A549 (cell line): Measurements from ENCODE around the gene SHQ1. TPM values are rescaled to one million over a fixed set of nuclear protein-coding genes. Genes with fewer than 3 reads are reported as not detected.

Source experiments
- ATAC-seq, 2 experiments: fragments of 200-7000 bp in 1 of 2; fragments of >200 bp in 1 of 2; cut with Nextera tagmentation in 1 of 2; cut with Tn5 transposase in 1 of 2; 3 replicates each; pipeline versions ENCODE4 v1.8.0 to v1.9.1; 2018 to 2020; ENCODE audit warnings: mild to moderate bottlenecking in 1 of 2, moderate library complexity in 1 of 2
- CTCF ChIA-PET: fragments of 300-600 bp; sonication (Branson Sonifier 250); formaldehyde crosslinking; extraction: SDS; loops from one replicate; lab custom pipeline; 2021; ENCODE audit warnings: antibody characterized with exemption, inconsistent platforms; lab: Yijun Ruan, JAX
- POLR2A ChIA-PET: fragments of 350-600 bp; formaldehyde crosslinking; extraction: SDS; loops from one replicate; lab custom pipeline; 2021; ENCODE audit warnings: antibody characterized with exemption, inconsistent platforms; lab: Yijun Ruan, JAX
- DNase-seq, 2 experiments: peaks; one replicate each; pipeline versions ENCODE4 v3.0.0 to v3.0.0-alpha.2; 2011 to 2016; ENCODE audit warnings: low read depth in 1 of 2, low spot score in 1 of 2
- FAIRE-seq: peaks from 2 replicates; lab custom pipeline; 2011; peaks lifted over from hg19 to GRCh38; lab: Jason Lieb, UNC
- H3K27ac ChIP-seq, 2 experiments: fragments of >200 bp; sonication (Bioruptor Twin); formaldehyde crosslinking; 3 replicates each; pipeline ENCODE4 v1.5.1; 2016 to 2017
- H3K4me1 ChIP-seq: fragments of >200 bp; sonication (Bioruptor Twin); formaldehyde crosslinking; 3 replicates; pipeline ENCODE4 v1.6.1; 2016
- H3K4me2 ChIP-seq: fragments of >200 bp; sonication (Bioruptor Twin); formaldehyde crosslinking; 3 replicates; pipeline ENCODE4 v1.6.1; 2016
- H3K4me3 ChIP-seq: fragments of >200 bp; sonication (Bioruptor Twin); formaldehyde crosslinking; 3 replicates; pipeline ENCODE4 v1.5.1; 2016
- H3K9me3 ChIP-seq: fragments of >200 bp; sonication (Bioruptor Twin); formaldehyde crosslinking; 3 replicates; pipeline ENCODE4 v1.6.1; 2016
- BCL3 ChIP-seq: fragments of >200 bp; sonication (Bioruptor Twin); formaldehyde crosslinking; IDR thresholded peaks from 3 replicates; pipeline ENCODE4 v1.6.1; 2016
- CEBPB ChIP-seq, 2 experiments: fragments of >200 bp in 1 of 2; sonication (Bioruptor Twin) in 1 of 2; formaldehyde crosslinking in 1 of 2; IDR thresholded peaks; 2 replicates each; pipeline ENCODE4 v1.6.1; 2012 to 2016
- FOSB ChIP-seq: fragments of 250-450 bp; sonication (Bioruptor Pico); IDR thresholded peaks from 2 replicates; pipeline ENCODE4 v1.5.0; 2020; ENCODE audit warnings: mild to moderate bottlenecking, moderate library complexity
- HES2 ChIP-seq: fragments of >200 bp; sonication (Bioruptor Twin); formaldehyde crosslinking; IDR thresholded peaks from 2 replicates; pipeline ENCODE4 v1.6.1; 2016
- HOXB13 ChIP-seq: fragments of 250-450 bp; sonication (Bioruptor Pico); IDR thresholded peaks from 2 replicates; pipeline ENCODE4 v1.5.0; 2020; ENCODE audit warnings: low read depth, mild to moderate bottlenecking, moderate library complexity
- JUNB ChIP-seq: fragments of >200 bp; sonication (Bioruptor Twin); formaldehyde crosslinking; IDR thresholded peaks from 2 replicates; pipeline ENCODE4 v1.6.1; 2016
- KDM1A ChIP-seq: fragments of 200-600 bp; sonication (generic); IDR thresholded peaks from 2 replicates; pipeline ENCODE4 v1.6.1; 2016; ENCODE audit warnings: low read depth, mild to moderate bottlenecking
- MAFK ChIP-seq: fragments of 450-650 bp; IDR thresholded peaks from 2 replicates; pipeline ENCODE4 v1.6.1; 2014; ENCODE audit not compliant: partially characterized antibody
- MAZ ChIP-seq: fragments of 150-350 bp; IDR thresholded peaks from 2 replicates; pipeline ENCODE4 v1.6.1; 2014; ENCODE audit warnings: antibody characterized with exemption, low read depth, low read length, borderline replicate concordance
- NPAS2 ChIP-seq: fragments of 250-450 bp; sonication (Bioruptor Pico); IDR thresholded peaks from 2 replicates; pipeline ENCODE4 v1.8.0; 2022; ENCODE audit warnings: mild to moderate bottlenecking, moderate library complexity, borderline replicate concordance
- RAD21 ChIP-seq, 2 experiments: fragments of >200 bp in 1 of 2; sonication (Bioruptor Twin) in 1 of 2; formaldehyde crosslinking in 1 of 2; IDR thresholded peaks in 1 of 2; conservative IDR thresholded peaks in 1 of 2; 2 replicates in 1 of 2; 3 replicates in 1 of 2; pipeline ENCODE4 v1.6.1; 2012 to 2018; ENCODE audit warnings: inconsistent platforms in 1 of 2
- RARB ChIP-seq: fragments of 250-450 bp; sonication (Bioruptor Pico); IDR thresholded peaks from 2 replicates; pipeline ENCODE4 v1.8.0; 2021; ENCODE audit warnings: mild to moderate bottlenecking, moderate library complexity
- RNF2 ChIP-seq: fragments of 200-600 bp; sonication (generic); IDR thresholded peaks from 2 replicates; pipeline ENCODE4 v1.6.1; 2016; ENCODE audit warnings: low read depth, mild to moderate bottlenecking, antibody characterized with exemption, moderate library complexity, borderline replicate concordance
- TFCP2L1 ChIP-seq: fragments of 250-450 bp; sonication (Bioruptor Pico); IDR thresholded peaks from 2 replicates; pipeline ENCODE4 v1.5.0; 2021; ENCODE audit warnings: mild to moderate bottlenecking
- ZNF302 ChIP-seq: fragments of 250-450 bp; sonication (Bioruptor Pico); IDR thresholded peaks from 2 replicates; pipeline ENCODE4 v1.9.0; 2021; ENCODE audit warnings: inconsistent platforms, mild to moderate bottlenecking, moderate library complexity
- WGBS: methylation state at CpG from one replicate; pipeline ENCODE4 v1.1.6; 2017; ENCODE audit errors: missing lambda C conversion rate; 5-methylcytosine and 5-hydroxymethylcytosine counted together
- polyA plus RNA-seq, 4 experiments: library from polyadenylated mRNA; depleted of rRNA in 3 of 4; stranded (reverse); fragments of >200 nt; fragmentation: RNase III in 1 of 4; extraction: RNeasy Plus Mini Kit Qiagen cat#74134 plus additional on column Dnase treatment in 1 of 4; gene quantifications; 2 replicates in 3 of 4; 3 replicates in 1 of 4; pipeline ENCODE4 v1.2.3, GENCODE V29; 2011 to 2017
- TF ChIP-seq, protein P1 (sequence below): fragments of 250-450 bp; sonication (Bioruptor Pico); IDR thresholded peaks from 2 replicates; pipeline ENCODE4 v1.5.0; 2020; ENCODE audit warnings: low read depth, mild to moderate bottlenecking, moderate library complexity

SHQ1 gene
- polyA plus RNA-seq, 2 of the 4 experiments (the other 2 are of a cell fraction) = 18.0 to 22.2 TPM

- Histone ChIP-seq H3K9me3 (no peaks in the 10 kb centered on the region), H3K4me2 (no peak overlapping the region), H3K27ac (no peak overlapping the region), H3K4me3 (no peak overlapping the region), H3K4me1 (no peaks in the 10 kb centered on the region)
- DNase-seq (no peak), ATAC-seq (no peak), FAIRE-seq (no peak)
- ChIA-PET CTCF (no interaction called here), POLR2A (no interaction called here)
- TF ChIP-seq TFCP2L1 (no peak), BCL3 (no peak), ZNF302 (CRISPR knock-in tag) (no peak), MAFK (no peak), HOXB13 (CRISPR knock-in tag) (no peak), JUNB (no peak)
- 91% methylated on average over 3 of the region's 3 CpGs for WGBS
These were observed 61.6 kb downstream of the SHQ1 start for GRCh38 chr3:72786668-72787067.

DNA sequence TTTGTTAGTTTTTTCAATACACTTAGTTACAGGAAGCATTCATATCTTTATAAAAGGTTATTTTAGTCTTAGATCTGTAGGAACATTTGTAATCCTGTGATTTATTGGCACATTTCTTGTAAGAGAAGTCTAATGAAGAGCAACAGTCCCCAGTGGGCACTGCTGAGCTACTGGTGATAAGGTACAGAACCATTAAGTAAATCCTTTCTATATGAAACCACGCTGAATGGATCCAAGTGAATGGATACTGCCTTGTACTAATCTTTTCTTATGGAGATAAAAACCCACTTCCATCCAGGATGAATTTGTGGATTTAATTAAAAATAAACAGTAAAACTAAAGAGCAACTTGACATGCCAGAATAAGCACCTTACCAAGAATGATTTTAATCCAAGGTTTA lies 64.0 kb downstream of the SHQ1 start:
- Histone ChIP-seq H3K4me2 (no peak overlapping the region), H3K27ac (no peak overlapping the region), H3K4me3 (no peak overlapping the region), H3K4me1 (no peaks in the 10 kb centered on the region), H3K9me3 (no peaks in the 10 kb centered on the region)
- no peak for FAIRE-seq
- TF ChIP-seq MAZ (no peak), FOSB (CRISPR knock-in tag) (no peak), NPAS2 (CRISPR knock-in tag) (no peak), RNF2 (no peak)
- TF ChIP-seq, protein P1, sequence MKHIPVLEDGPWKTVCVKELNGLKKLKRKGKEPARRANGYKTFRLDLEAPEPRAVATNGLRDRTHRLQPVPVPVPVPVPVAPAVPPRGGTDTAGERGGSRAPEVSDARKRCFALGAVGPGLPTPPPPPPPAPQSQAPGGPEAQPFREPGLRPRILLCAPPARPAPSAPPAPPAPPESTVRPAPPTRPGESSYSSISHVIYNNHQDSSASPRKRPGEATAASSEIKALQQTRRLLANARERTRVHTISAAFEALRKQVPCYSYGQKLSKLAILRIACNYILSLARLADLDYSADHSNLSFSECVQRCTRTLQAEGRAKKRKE (CRISPR knock-in tag) = no peak
- ChIA-PET CTCF (interaction anchor here (0.9 kb wide), 1 partner anchor 10 kb away, joined by 4 read pairs; no protein-coding TSS in a partner anchor), POLR2A (no interaction called here)
- no peak for ATAC-seq
- no peak for DNase-seq
- WGBS = 89% methylated on average over 1 of the region's 1 CpG

GRCh38 chr3:72782521-72782920 lies 65.7 kb downstream of the SHQ1 start:
- Histone ChIP-seq H3K4me3 (no peak overlapping the region), H3K27ac (no peak overlapping the region), H3K4me1 (no peaks in the 10 kb centered on the region), H3K9me3 (no peaks in the 10 kb centered on the region), H3K4me2 (no peak overlapping the region)
- 89% methylated on average over 2 of the region's 2 CpGs for WGBS
- ATAC-seq = no peak
- TF ChIP-seq CEBPB (IDR thresholded peaks at IDR 0.05) (no peak), HES2 (no peak)
- ChIA-PET CTCF (interaction anchor here (1.3 to 1.5 kb wide), 2 partner anchors 9 to 16 kb away, joined by 4 read pairs; no protein-coding TSS in a partner anchor), POLR2A (no interaction called here)
- DNase-seq = no peak
- FAIRE-seq = no peak

- TF ChIP-seq KDM1A = no peak
- TF ChIP-seq RAD21 (conservative IDR thresholded peaks at IDR 0.05 in 1 of 2, IDR thresholded peaks at IDR 0.05 in 1 of 2) = no peak
- no peak for TF ChIP-seq JUNB
- TF ChIP-seq RARB (CRISPR knock-in tag) = no peak
- TF ChIP-seq FOSB (CRISPR knock-in tag) = no peak
- TF ChIP-seq, all 56 proteins: peak for 0
- H3K4me3 ChIP-seq = no peak overlapping the region
- FAIRE-seq (no peak), ATAC-seq (no peak), DNase-seq (no peak)
- no peak overlapping the region for H3K27ac ChIP-seq
- 75% methylated on average over 1 of the region's 1 CpG for WGBS
- ChIA-PET CTCF (interaction anchor here (0.5 to 0.6 kb wide), 2 partner anchors 489 to 817 kb away, joined by 3 read pairs; no protein-coding TSS in a partner anchor), POLR2A (no interaction called here)
- no peaks in the 10 kb centered on the region for H3K4me1 ChIP-seq
- no peak overlapping the region for H3K4me2 ChIP-seq
- H3K9me3 ChIP-seq = no peaks in the 10 kb centered on the region
These were observed 78.3 kb downstream of the SHQ1 start for GRCh38 chr3:72769758-72770540.
